Measurements from ENCODE around the gene CTSF.

GRCh38 chr11:66547662-66548009 lies 20.8 kb downstream of the CTSF start:
- TF ChIP-seq POLR2AphosphoS5 (IDR thresholded peaks at IDR 0.05; ENCODE audit: low read depth, low read length) (no peak), POLR2A (IDR thresholded peaks at IDR 0.05; ENCODE audit: borderline replicate concordance, extremely low read depth, insufficient read depth, insufficient read length) (no peak), RAD21 (IDR thresholded peaks at IDR 0.05; ENCODE audit: low read depth) (no peak), CTCF (IDR thresholded peaks at IDR 0.05 in 2 of 3, conservative IDR thresholded peaks at IDR 0.05 in 1 of 3; ENCODE audit: borderline replicate concordance in 1 of 3, insufficient read depth in 1 of 3, low read depth in 2 of 3, low read length in 2 of 3) (no peak), ATF3 (IDR thresholded peaks at IDR 0.05) (no peak), EZH2 (IDR thresholded peaks at IDR 0.05) (no peak), SRF (IDR thresholded peaks at IDR 0.05; ENCODE audit: low read depth) (no peak), YY1 (IDR thresholded peaks at IDR 0.05; ENCODE audit: extremely low read depth, insufficient replicate concordance, low read depth, low read length) (no peak), MAX (IDR thresholded peaks at IDR 0.05) (no peak), ZNF274 (IDR thresholded peaks at IDR 0.05; ENCODE audit: low read depth, low read length) (no peak), ELF1 (IDR thresholded peaks at IDR 0.05; ENCODE audit: borderline replicate concordance, low read depth) (no peak)

Data from HCT116 (cell line).